Sigmoid colon (tissue), 4 donors: ENCODE measurements around the gene NACC2.

Source experiments
- POLR2A ChIP-seq, 2 donors: fragments of 450-650 bp; IDR thresholded peaks; one replicate each; pipeline ENCODE4 v1.6.1; 2016; ENCODE audit warnings: antibody characterized with exemption in 2 of 2, mild to moderate bottlenecking in 2 of 2, moderate library complexity in 2 of 2
- POLR2AphosphoS5 ChIP-seq, 4 donors: sonication (generic); formaldehyde crosslinking; IDR thresholded peaks; one replicate each; pipeline ENCODE4 v1.6.1; 2017; ENCODE audit warnings: antibody characterized with exemption in 4 of 4
- TF ChIP-seq, protein P1 (sequence below), 4 experiments: fragments of 450-650 bp in 3 of 4; fragments of 200-600 bp in 1 of 4; IDR thresholded peaks; one replicate each; pipeline ENCODE4 v1.5.1; 2016 to 2019; ENCODE audit warnings: antibody characterized with exemption in 4 of 4, mild to moderate bottlenecking in 3 of 4, moderate library complexity in 2 of 4

- TF ChIP-seq, protein P1, sequence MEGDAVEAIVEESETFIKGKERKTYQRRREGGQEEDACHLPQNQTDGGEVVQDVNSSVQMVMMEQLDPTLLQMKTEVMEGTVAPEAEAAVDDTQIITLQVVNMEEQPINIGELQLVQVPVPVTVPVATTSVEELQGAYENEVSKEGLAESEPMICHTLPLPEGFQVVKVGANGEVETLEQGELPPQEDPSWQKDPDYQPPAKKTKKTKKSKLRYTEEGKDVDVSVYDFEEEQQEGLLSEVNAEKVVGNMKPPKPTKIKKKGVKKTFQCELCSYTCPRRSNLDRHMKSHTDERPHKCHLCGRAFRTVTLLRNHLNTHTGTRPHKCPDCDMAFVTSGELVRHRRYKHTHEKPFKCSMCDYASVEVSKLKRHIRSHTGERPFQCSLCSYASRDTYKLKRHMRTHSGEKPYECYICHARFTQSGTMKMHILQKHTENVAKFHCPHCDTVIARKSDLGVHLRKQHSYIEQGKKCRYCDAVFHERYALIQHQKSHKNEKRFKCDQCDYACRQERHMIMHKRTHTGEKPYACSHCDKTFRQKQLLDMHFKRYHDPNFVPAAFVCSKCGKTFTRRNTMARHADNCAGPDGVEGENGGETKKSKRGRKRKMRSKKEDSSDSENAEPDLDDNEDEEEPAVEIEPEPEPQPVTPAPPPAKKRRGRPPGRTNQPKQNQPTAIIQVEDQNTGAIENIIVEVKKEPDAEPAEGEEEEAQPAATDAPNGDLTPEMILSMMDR (IDR thresholded peaks at IDR 0.05), result no peak
- no peak for TF ChIP-seq POLR2AphosphoS5 (IDR thresholded peaks at IDR 0.05)
- TF ChIP-seq POLR2A (IDR thresholded peaks at IDR 0.05), result no peak
Measured at GRCh38 chr9:136054146-136054545, 40.9 kb downstream of the NACC2 start.
